Embryonic facial prominence (tissue), 1 donor: ENCODE data around the gene RASA3.

Source experiments
- DNase-seq: peaks from one replicate; pipeline ENCODE4 v3.0.0-alpha.2; 2016; ENCODE audit errors: extremely low spot score

The RASA3 gene

GRCh38 chr13:114035583-114036531 lies 96.6 kb downstream of the RASA3 start:
- no peak for DNase-seq

- DNase-seq, result no peak
These were observed 97.2 kb downstream of the RASA3 start for GRCh38 chr13:114035186-114035582.

- DNase-seq, result no peak
These were observed 97.9 kb downstream of the RASA3 start for GRCh38 chr13:114034481-114034891.

GRCh38 chr13:114033541-114034315 lies 98.7 kb downstream of the RASA3 start:
- no peak for DNase-seq

- no peak for DNase-seq
These were observed 100.2 kb downstream of the RASA3 start for GRCh38 chr13:114032126-114032799.

- no peak for DNase-seq
These were observed 100.8 kb downstream of the RASA3 start for GRCh38 chr13:114031631-114032030.

- DNase-seq, result no peak
These were observed 101.5 kb downstream of the RASA3 start for GRCh38 chr13:114030666-114031610.

GRCh38 chr13:114029866-114030625 lies 102.4 kb downstream of the RASA3 start:
- DNase-seq, result no peak

GRCh38 chr13:114027826-114028225 lies 104.6 kb downstream of the RASA3 start:
- no peak for DNase-seq

GRCh38 chr13:114027046-114027715 lies 105.2 kb downstream of the RASA3 start:
- no peak for DNase-seq

- DNase-seq, result no peak
These were observed 105.9 kb downstream of the RASA3 start for GRCh38 chr13:114026481-114026880.

GRCh38 chr13:114025714-114026431 lies 106.5 kb downstream of the RASA3 start:
- DNase-seq, result no peak

GRCh38 chr13:114025405-114025713 lies 107.1 kb downstream of the RASA3 start:
- no peak for DNase-seq

- no peak for DNase-seq
These were observed 107.6 kb downstream of the RASA3 start for GRCh38 chr13:114024603-114025404.

GRCh38 chr13:114023716-114024602 lies 108.5 kb downstream of the RASA3 start:
- DNase-seq, result no peak

- no peak for DNase-seq
These were observed 109.5 kb downstream of the RASA3 start for GRCh38 chr13:114022876-114023275.

GRCh38 chr13:114022309-114022669 lies 110.1 kb downstream of the RASA3 start:
- no peak for DNase-seq
